Stimulated activated CD8-positive, alpha-beta memory T cell treated with anti-CD3 and anti-CD28 coated beads, Interleukin-2, amount 100 ng/mL, for 48 hours (primary cell): Measurements from ENCODE around the gene AGER.

Source experiments
- DNase-seq, 2 donors: peaks; one replicate each; pipeline ENCODE4 v3.0.0-alpha.2; 2020; ENCODE audit warnings: low read depth in 2 of 2

AGER gene

DNA sequence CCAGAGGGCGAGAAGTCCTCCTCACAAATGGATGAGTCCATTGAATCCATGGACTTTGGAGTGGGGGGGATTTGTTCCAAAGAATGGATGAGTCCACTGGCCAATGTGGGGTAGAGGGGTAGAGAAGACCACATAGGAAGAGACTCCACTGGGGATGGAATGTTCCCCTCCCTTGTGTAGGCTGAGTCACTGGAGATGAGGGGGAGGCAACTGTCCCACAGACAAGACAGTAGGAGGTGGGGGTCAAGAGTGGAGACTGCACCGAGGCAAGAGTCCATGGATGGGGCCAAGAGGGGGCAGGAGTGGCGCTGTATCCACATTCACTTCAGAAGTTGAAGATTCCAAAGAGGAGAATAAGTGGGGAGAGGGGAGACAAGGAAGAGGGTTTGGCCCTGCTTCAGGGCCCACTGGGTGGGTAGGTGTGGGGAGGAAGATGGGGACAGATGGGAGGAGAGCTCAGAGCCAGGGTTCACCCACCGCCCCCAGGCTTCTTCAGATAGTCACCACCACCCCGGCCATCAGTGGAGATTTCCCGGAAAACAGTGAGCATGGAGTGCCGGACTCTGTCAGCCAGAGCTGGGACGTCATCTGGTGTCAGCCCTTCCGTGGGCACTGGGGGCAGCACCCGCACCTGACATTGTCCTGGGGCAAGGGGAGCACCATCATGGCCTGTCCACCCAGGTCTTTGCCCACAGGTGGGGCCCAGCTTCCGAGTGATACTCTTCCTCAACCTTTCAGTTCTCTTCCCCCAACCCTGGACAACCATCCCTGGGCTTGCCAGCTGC, 15.1 kb downstream of the AGER start:
- DNase-seq, result no peak

GRCh38 chr6:32168350-32168749, 15.7 kb downstream of the AGER start:
- DNase-seq, result no peak

DNA sequence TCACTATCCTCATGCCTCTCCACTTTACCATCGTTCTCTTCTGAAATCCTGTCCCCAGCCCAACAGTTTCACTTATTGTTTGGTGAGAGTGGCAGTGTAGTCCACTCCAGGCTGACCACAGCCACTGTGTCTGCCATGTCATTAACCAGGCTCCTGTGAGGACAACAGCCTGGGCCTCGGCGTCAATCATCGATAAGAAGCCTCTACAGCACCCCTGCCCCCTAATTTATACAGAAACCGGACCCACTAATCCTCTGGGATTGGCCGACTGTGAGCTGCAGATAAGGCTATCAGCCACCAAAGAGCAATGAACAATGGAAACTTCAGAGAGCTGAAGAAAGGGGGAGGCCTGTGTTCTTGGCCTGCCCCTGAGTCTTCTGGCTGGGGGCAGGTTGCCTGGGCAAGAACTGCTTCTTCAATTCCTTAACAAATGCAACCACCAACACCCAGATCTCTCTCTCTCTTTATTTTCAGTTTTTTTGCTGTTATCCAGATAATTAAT, 16.2 kb downstream of the AGER start:
- no peak for DNase-seq

DNA sequence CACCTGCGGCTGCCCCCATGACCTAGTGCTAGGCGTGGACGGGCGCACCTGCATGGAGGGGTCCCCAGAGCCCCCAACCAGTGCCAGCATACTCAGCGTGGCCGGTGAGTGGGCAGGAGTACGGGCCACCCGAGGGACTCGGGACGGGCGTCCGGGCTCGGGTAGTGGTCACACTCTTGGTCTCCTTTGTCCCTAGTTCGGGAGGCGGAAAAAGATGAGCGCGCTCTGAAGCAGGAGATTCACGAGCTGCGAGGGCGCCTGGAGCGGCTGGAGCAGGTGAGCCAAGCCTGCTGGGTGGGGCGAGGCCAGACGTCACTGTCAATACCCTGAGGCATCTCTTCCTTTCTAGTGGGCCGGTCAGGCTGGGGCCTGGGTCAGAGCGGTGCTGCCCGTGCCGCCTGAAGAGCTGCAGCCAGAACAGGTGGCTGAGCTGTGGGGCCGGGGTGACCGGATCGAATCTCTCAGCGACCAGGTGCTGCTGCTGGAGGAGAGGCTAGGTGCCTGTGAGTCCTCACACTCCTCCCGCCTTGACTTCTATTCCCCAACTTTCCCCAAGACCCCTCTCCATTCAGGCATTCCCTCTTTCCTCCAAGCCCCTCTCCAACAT, 16.8 kb downstream of the AGER start:
- DNase-seq, result no peak

- no peak for DNase-seq
These were observed 17.5 kb downstream of the AGER start for GRCh38 chr6:32166411-32167061.

GRCh38 chr6:32164295-32164694, 19.8 kb downstream of the AGER start, which contains the start of gene EGFL8:
Gene EGFL8 (plus strand): TSS chr6:32164595. CDS start chr6:32166166, 1,571 bp downstream.
- no peak for DNase-seq

- DNase-seq, result no peak
These were observed 20.3 kb downstream of the AGER start for GRCh38 chr6:32163559-32164258.

GRCh38 chr6:32158052-32158451, 26.0 kb downstream of the AGER start:
- no peak for DNase-seq

- no peak for DNase-seq
These were observed 27.2 kb downstream of the AGER start for GRCh38 chr6:32156891-32157290.

- no peak for DNase-seq
These were observed 29.4 kb downstream of the AGER start for GRCh38 chr6:32154514-32155161.

- DNase-seq, result peak; percentile 74 to 79
These were observed 30.2 kb downstream of the AGER start, which contains the start of gene PPT2 for GRCh38 chr6:32153564-32154513. Gene PPT2 (plus strand): TSS chr6:32154141. CDS start chr6:32154595, 454 bp downstream.

DNA sequence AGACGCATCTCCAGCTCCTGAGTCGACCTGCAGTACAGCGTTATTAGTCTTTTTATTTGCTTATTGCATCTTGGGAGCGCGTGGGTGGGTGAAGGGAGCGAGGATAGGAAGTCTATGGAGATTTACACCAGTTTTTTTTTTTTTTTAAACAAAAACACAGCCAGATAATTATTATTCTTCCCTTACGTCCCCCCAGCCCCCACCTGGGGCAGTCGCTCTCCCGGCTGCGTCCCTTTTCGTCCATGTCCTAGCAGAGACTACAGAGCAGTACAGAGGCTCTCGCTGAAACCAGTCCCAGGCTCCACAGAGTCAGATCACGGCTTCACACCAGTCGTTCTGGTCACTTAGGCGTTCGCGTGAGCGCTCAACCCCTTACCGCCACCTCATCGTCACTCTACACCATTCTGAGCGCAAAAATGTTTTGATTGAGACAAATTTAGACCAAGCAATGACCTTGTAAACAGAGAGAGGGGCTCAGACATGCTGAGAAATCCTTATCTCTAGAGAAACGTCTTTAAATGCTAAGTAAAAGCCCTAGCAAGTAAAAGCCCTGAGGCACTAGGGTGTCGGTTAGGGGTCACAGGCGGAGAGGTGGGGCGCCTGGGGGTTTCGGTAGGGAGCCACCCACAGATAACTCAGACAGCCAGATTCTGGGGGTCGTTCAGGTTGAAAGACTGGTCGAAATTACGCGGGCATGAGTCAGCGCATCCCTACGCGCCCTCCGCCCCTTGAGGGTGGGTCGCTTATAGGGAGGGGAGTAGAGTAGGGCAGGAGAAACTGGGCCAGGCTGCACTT, 31.1 kb downstream of the AGER start:
- no peak for DNase-seq

DNA sequence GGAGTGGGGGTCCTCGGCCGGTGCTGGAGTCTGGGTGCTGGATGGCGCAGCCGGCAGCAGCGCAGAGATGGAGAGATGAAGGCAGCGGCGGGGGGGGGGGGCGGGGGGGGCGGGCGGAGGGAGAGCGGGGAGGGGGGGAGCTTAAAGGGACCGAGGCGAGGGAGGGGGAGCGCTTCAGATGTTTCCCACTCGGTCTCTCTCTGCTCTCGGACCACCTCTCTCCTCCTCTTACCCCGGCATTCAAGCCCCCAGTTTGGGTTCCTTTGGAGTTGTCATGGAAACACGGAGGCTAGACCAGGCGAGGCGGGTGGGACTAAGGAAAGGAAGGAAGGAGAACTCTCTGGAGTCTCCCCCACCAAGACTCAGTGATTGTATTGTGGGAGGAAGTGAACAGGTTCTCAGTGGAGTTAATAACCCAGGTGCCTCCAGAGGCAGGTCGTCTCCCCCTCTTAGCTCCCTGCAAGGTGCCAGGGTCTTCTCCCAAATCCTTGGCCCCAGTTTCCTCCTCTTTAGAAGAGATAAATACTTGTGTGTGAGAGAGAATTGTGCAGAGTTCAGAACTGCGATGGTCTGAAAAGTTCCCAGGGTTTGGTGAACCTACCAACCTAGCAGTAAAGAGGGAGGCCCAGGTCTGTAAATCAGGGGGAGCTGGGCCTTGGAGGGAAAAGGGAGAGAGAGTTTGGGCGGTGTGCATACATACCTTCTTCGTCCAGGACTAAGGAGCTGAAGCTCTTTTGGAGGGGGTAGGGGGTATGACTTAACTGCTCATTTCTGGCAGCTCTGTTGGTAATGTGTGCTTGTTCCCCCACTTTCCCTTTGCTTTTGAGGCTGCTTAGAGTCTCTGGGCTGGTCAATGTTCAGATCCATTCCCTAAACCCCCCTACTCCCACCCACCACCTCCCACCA, 31.9 kb downstream of the AGER start, which contains the start of gene PRRT1:
TSS of gene PRRT1 (minus strand) at position 77 of the 906 bp plus-strand sequence. CDS start 112 bp downstream, outside the sequence.
- no peak for DNase-seq

DNA sequence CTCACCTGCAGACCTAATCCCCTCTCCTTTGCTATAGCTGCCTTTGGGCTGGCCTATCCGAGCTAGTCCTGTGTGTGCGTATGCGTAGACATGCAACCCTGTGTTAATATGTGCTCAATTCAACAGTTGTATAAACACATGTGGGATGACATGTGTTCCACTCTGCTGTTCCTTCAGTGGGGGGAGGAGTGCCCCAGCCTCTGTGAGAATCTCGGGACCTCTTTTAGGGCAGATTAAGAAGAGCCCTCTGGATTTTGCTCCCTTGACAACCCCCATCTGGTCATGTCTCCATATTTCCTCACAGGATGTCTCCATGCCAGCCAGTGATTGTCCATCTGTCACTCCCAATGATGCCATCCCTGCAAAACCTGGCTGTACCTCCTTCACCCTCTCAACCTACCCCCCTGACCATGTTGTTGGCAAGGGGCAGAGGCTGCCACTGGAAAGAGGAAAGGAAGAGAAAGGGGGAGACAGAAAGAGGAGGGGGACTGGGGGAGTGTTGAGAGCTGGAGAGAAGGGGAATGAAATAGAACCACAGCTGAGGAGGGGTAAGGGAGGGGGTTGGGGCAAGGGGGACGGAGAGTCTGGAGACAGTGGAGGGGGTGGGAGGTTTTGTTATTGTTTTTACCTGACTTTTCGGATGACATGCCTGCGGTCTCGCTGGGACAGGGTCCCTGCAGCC, 32.7 kb downstream of the AGER start:
- DNase-seq, result no peak

GRCh38 chr6:32149932-32150870, 33.9 kb downstream of the AGER start:
- no peak for DNase-seq

- no peak for DNase-seq
These were observed 34.8 kb downstream of the AGER start for GRCh38 chr6:32149092-32149755.
